ENCODE results near the gene LRRN3.
"Not testable (repeated sequence)": the region's sequence is repeated elsewhere in the genome, so short reads cannot be mapped to it uniquely, and the experiment has no call there.

Gene LRRN3

GRCh38 chr7:111059833-111060232 lies 31.1 kb upstream of the LRRN3 start:
- Histone ChIP-seq H3K4me1 (ENCODE audit: control insufficient read depth in 1 of 2, insufficient read depth in 2 of 2, low read length in 2 of 2) (no peaks in the 10 kb centered on the region), H3K27ac (ENCODE audit: low read length) (no peak overlapping the region), H3K27me3 (ENCODE audit: low read depth, low read length) (no peaks in the 10 kb centered on the region), H3K4me3 (ENCODE audit: low read depth in 1 of 2, low read length in 2 of 2) (no peak overlapping the region), H3K36me3 (ENCODE audit: control insufficient read depth in 1 of 2, insufficient read depth in 2 of 2, low read length in 2 of 2) (no peaks in the 10 kb centered on the region), H3K9me3 (ENCODE audit: control insufficient read depth in 1 of 2, low read length in 2 of 2) (no peaks in the 10 kb centered on the region)

- H3K4me1 ChIP-seq (ENCODE audit: control insufficient read depth in 1 of 2, insufficient read depth in 2 of 2, low read length in 2 of 2) = no peaks in the 10 kb centered on the region
- H3K4me3 ChIP-seq (ENCODE audit: low read depth in 1 of 2, low read length in 2 of 2) = no peak overlapping the region
- H3K36me3 ChIP-seq (ENCODE audit: control insufficient read depth in 1 of 2, insufficient read depth in 2 of 2, low read length in 2 of 2) = no peaks in the 10 kb centered on the region
- no peaks in the 10 kb centered on the region for H3K9me3 ChIP-seq (ENCODE audit: control insufficient read depth in 1 of 2, low read length in 2 of 2)
- H3K27me3 ChIP-seq (ENCODE audit: low read depth, low read length) = no peaks in the 10 kb centered on the region
- H3K27ac ChIP-seq (ENCODE audit: low read length) = no peak overlapping the region
Measured at GRCh38 chr7:111063166-111063565, 27.8 kb upstream of the LRRN3 start.

GRCh38 chr7:111067251-111067650 lies 23.7 kb upstream of the LRRN3 start:
- Histone ChIP-seq H3K27ac (ENCODE audit: low read length) (no peak overlapping the region), H3K36me3 (ENCODE audit: control insufficient read depth in 1 of 2, insufficient read depth in 2 of 2, low read length in 2 of 2) (no peaks in the 10 kb centered on the region), H3K4me1 (ENCODE audit: control insufficient read depth in 1 of 2, insufficient read depth in 2 of 2, low read length in 2 of 2) (no peaks in the 10 kb centered on the region), H3K4me3 (ENCODE audit: low read depth in 1 of 2, low read length in 2 of 2) (no peak overlapping the region), H3K9me3 (ENCODE audit: control insufficient read depth in 1 of 2, low read length in 2 of 2) (no peaks in the 10 kb centered on the region), H3K27me3 (ENCODE audit: low read depth, low read length) (no peaks in the 10 kb centered on the region)

GRCh38 chr7:111067682-111068081 lies 23.2 kb upstream of the LRRN3 start:
- H3K27me3 ChIP-seq (ENCODE audit: low read depth, low read length) = no peaks in the 10 kb centered on the region
- H3K4me1 ChIP-seq (ENCODE audit: control insufficient read depth in 1 of 2, insufficient read depth in 2 of 2, low read length in 2 of 2) = no peaks in the 10 kb centered on the region
- no peaks in the 10 kb centered on the region for H3K36me3 ChIP-seq (ENCODE audit: control insufficient read depth in 1 of 2, insufficient read depth in 2 of 2, low read length in 2 of 2)
- no peaks in the 10 kb centered on the region for H3K9me3 ChIP-seq (ENCODE audit: control insufficient read depth in 1 of 2, low read length in 2 of 2)
- no peak overlapping the region for H3K27ac ChIP-seq (ENCODE audit: low read length)
- H3K4me3 ChIP-seq (ENCODE audit: low read depth in 1 of 2, low read length in 2 of 2) = no peak overlapping the region

- Histone ChIP-seq H3K4me3 (ENCODE audit: low read depth in 1 of 2, low read length in 2 of 2) (no peak overlapping the region), H3K27ac (ENCODE audit: low read length) (no peak overlapping the region), H3K4me1 (ENCODE audit: control insufficient read depth in 1 of 2, insufficient read depth in 2 of 2, low read length in 2 of 2) (no peaks in the 10 kb centered on the region), H3K27me3 (ENCODE audit: low read depth, low read length) (no peaks in the 10 kb centered on the region), H3K36me3 (ENCODE audit: control insufficient read depth in 1 of 2, insufficient read depth in 2 of 2, low read length in 2 of 2) (no peaks in the 10 kb centered on the region), H3K9me3 (ENCODE audit: control insufficient read depth in 1 of 2, low read length in 2 of 2) (no peaks in the 10 kb centered on the region)
Measured at GRCh38 chr7:111068618-111069017, 22.3 kb upstream of the LRRN3 start.

GRCh38 chr7:111071556-111071955 lies 19.4 kb upstream of the LRRN3 start:
- Histone ChIP-seq H3K4me1 (ENCODE audit: control insufficient read depth in 1 of 2, insufficient read depth in 2 of 2, low read length in 2 of 2) (peaks cover 0 to 8% of the 10 kb centered on the region in 2 donors), H3K27ac (ENCODE audit: low read length) (no peak overlapping the region), H3K27me3 (ENCODE audit: low read depth, low read length) (no peaks in the 10 kb centered on the region), H3K9me3 (ENCODE audit: control insufficient read depth in 1 of 2, low read length in 2 of 2) (no peaks in the 10 kb centered on the region), H3K4me3 (ENCODE audit: low read depth in 1 of 2, low read length in 2 of 2) (no peak overlapping the region), H3K36me3 (ENCODE audit: control insufficient read depth in 1 of 2, insufficient read depth in 2 of 2, low read length in 2 of 2) (no peaks in the 10 kb centered on the region)

- not testable (repeated sequence) for H3K27ac ChIP-seq (ENCODE audit: low read length); H3K4me3 ChIP-seq (ENCODE audit: low read depth in 1 of 2, low read length in 2 of 2); H3K9me3 ChIP-seq (ENCODE audit: control insufficient read depth in 1 of 2, low read length in 2 of 2); H3K36me3 ChIP-seq (ENCODE audit: control insufficient read depth in 1 of 2, insufficient read depth in 2 of 2, low read length in 2 of 2); H3K4me1 ChIP-seq (ENCODE audit: control insufficient read depth in 1 of 2, insufficient read depth in 2 of 2, low read length in 2 of 2); H3K27me3 ChIP-seq (ENCODE audit: low read depth, low read length)
Measured at GRCh38 chr7:111072658-111073057, 18.3 kb upstream of the LRRN3 start.

- no peaks in the 10 kb centered on the region for H3K9me3 ChIP-seq (ENCODE audit: control insufficient read depth in 1 of 2, low read length in 2 of 2)
- no peaks in the 10 kb centered on the region for H3K36me3 ChIP-seq (ENCODE audit: control insufficient read depth in 1 of 2, insufficient read depth in 2 of 2, low read length in 2 of 2)
- H3K27ac ChIP-seq (ENCODE audit: low read length) = no peak overlapping the region
- no peak overlapping the region for H3K4me3 ChIP-seq (ENCODE audit: low read depth in 1 of 2, low read length in 2 of 2)
- peaks cover 0 to 8% of the 10 kb centered on the region in 2 donors for H3K4me1 ChIP-seq (ENCODE audit: control insufficient read depth in 1 of 2, insufficient read depth in 2 of 2, low read length in 2 of 2)
- H3K27me3 ChIP-seq (ENCODE audit: low read depth, low read length) = no peaks in the 10 kb centered on the region
Measured at GRCh38 chr7:111074071-111074747, 16.7 kb upstream of the LRRN3 start.

- Histone ChIP-seq H3K27me3 (ENCODE audit: low read depth, low read length) (no peaks in the 10 kb centered on the region), H3K4me3 (ENCODE audit: low read depth in 1 of 2, low read length in 2 of 2) (no peak overlapping the region), H3K36me3 (ENCODE audit: control insufficient read depth in 1 of 2, insufficient read depth in 2 of 2, low read length in 2 of 2) (no peaks in the 10 kb centered on the region), H3K9me3 (ENCODE audit: control insufficient read depth in 1 of 2, low read length in 2 of 2) (no peaks in the 10 kb centered on the region), H3K27ac (ENCODE audit: low read length) (no peak overlapping the region), H3K4me1 (ENCODE audit: control insufficient read depth in 1 of 2, insufficient read depth in 2 of 2, low read length in 2 of 2) (peaks cover 0 to 8% of the 10 kb centered on the region in 2 donors)
Measured at GRCh38 chr7:111074748-111075146, 16.2 kb upstream of the LRRN3 start.

GRCh38 chr7:111075498-111075897 lies 15.4 kb upstream of the LRRN3 start:
- Histone ChIP-seq H3K9me3 (ENCODE audit: control insufficient read depth in 1 of 2, low read length in 2 of 2) (no peaks in the 10 kb centered on the region), H3K4me1 (ENCODE audit: control insufficient read depth in 1 of 2, insufficient read depth in 2 of 2, low read length in 2 of 2) (peaks cover 0 to 8% of the 10 kb centered on the region in 2 donors), H3K27ac (ENCODE audit: low read length) (no peak overlapping the region), H3K4me3 (ENCODE audit: low read depth in 1 of 2, low read length in 2 of 2) (no peak overlapping the region), H3K36me3 (ENCODE audit: control insufficient read depth in 1 of 2, insufficient read depth in 2 of 2, low read length in 2 of 2) (no peaks in the 10 kb centered on the region), H3K27me3 (ENCODE audit: low read depth, low read length) (no peaks in the 10 kb centered on the region)

GRCh38 chr7:111076205-111076604 lies 14.7 kb upstream of the LRRN3 start:
- Histone ChIP-seq H3K27me3 (ENCODE audit: low read depth, low read length) (no peaks in the 10 kb centered on the region), H3K9me3 (ENCODE audit: control insufficient read depth in 1 of 2, low read length in 2 of 2) (no peaks in the 10 kb centered on the region), H3K4me3 (ENCODE audit: low read depth in 1 of 2, low read length in 2 of 2) (no peak overlapping the region), H3K36me3 (ENCODE audit: control insufficient read depth in 1 of 2, insufficient read depth in 2 of 2, low read length in 2 of 2) (no peaks in the 10 kb centered on the region), H3K4me1 (ENCODE audit: control insufficient read depth in 1 of 2, insufficient read depth in 2 of 2, low read length in 2 of 2) (peaks cover 0 to 8% of the 10 kb centered on the region in 2 donors), H3K27ac (ENCODE audit: low read length) (no peak overlapping the region)

- Histone ChIP-seq H3K36me3 (ENCODE audit: control insufficient read depth in 1 of 2, insufficient read depth in 2 of 2, low read length in 2 of 2) (no peaks in the 10 kb centered on the region), H3K4me3 (ENCODE audit: low read depth in 1 of 2, low read length in 2 of 2) (no peak overlapping the region), H3K27me3 (ENCODE audit: low read depth, low read length) (no peaks in the 10 kb centered on the region), H3K9me3 (ENCODE audit: control insufficient read depth in 1 of 2, low read length in 2 of 2) (no peaks in the 10 kb centered on the region), H3K4me1 (ENCODE audit: control insufficient read depth in 1 of 2, insufficient read depth in 2 of 2, low read length in 2 of 2) (peaks cover 0 to 8% of the 10 kb centered on the region in 2 donors), H3K27ac (ENCODE audit: low read length) (no peak overlapping the region)
Measured at GRCh38 chr7:111077001-111077400, 13.9 kb upstream of the LRRN3 start.

All from muscle layer of duodenum (tissue), 2 donors.